Measurements from ENCODE around the gene HSPB8. TPM values are rescaled to one million over a fixed set of nuclear protein-coding genes. Genes with fewer than 3 reads are reported as not detected.

HSPB8 gene
- polyA plus RNA-seq, 2 of the 4 experiments (the other 2 are of a cell fraction), result 7.8 to 9.6 TPM

DNA sequence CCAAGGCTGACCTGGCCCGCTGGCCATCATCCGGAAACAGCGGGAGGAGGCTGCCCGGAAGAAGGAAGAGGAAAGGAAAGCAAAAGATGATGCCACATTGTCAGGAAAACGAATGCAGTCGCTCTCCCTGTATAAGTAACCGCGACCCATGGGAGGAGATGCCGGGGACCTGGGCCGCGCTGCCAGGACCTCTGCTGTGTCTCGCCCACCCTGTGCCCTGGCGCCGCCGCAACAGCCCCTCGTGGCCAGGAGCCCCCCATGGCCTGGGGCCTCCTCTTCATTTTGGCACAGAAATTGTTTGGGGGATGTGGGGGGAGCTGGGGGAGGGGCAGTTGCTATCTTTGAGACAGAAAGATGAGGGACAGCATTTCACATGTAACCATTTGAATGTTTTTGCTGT is 16.5 kb downstream of the HSPB8 start:
- H3K9me3 ChIP-seq, result no peaks in the 10 kb centered on the region
- TF ChIP-seq EP300 (IDR thresholded peaks at IDR 0.05) (no peak), HOXB13 (CRISPR knock-in tag; IDR thresholded peaks at IDR 0.05; ENCODE audit: low read depth) (no peak), HDAC2 (IDR thresholded peaks at IDR 0.05) (no peak), TFCP2L1 (CRISPR knock-in tag; IDR thresholded peaks at IDR 0.05) (no peak), GATA3 (IDR thresholded peaks at IDR 0.05; ENCODE audit: borderline replicate concordance) (no peak), RFX5 (IDR thresholded peaks at IDR 0.05) (no peak), HOXB5 (CRISPR knock-in tag; IDR thresholded peaks at IDR 0.05) (no peak), RCOR1 (IDR thresholded peaks at IDR 0.05; ENCODE audit: low read depth, low read length) (no peak), RARB (CRISPR knock-in tag; IDR thresholded peaks at IDR 0.05) (no peak), PHF8 (IDR thresholded peaks at IDR 0.05; ENCODE audit: borderline replicate concordance, low read depth) (no peak), ZNF302 (CRISPR knock-in tag; IDR thresholded peaks at IDR 0.05) (no peak), CEBPB (IDR thresholded peaks at IDR 0.05) (no peak), JUN (IDR thresholded peaks at IDR 0.05) (no peak), TP53 (CRISPR knock-in tag; IDR thresholded peaks at IDR 0.05) (no peak), BHLHE40 (IDR thresholded peaks at IDR 0.05; ENCODE audit: low read depth, low read length) (no peak), CBX8 (IDR thresholded peaks at IDR 0.05) (no peak), POLR2AphosphoS2 (conservative IDR thresholded peaks at IDR 0.05; ENCODE audit: low read length) (no peak)
- TF ChIP-seq, protein P1, sequence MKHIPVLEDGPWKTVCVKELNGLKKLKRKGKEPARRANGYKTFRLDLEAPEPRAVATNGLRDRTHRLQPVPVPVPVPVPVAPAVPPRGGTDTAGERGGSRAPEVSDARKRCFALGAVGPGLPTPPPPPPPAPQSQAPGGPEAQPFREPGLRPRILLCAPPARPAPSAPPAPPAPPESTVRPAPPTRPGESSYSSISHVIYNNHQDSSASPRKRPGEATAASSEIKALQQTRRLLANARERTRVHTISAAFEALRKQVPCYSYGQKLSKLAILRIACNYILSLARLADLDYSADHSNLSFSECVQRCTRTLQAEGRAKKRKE (CRISPR knock-in tag; IDR thresholded peaks at IDR 0.05; ENCODE audit: low read depth), result no peak
- TF ChIP-seq, protein P2, sequence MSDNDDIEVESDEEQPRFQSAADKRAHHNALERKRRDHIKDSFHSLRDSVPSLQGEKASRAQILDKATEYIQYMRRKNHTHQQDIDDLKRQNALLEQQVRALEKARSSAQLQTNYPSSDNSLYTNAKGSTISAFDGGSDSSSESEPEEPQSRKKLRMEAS (IDR thresholded peaks at IDR 0.05), result no peak
- TF ChIP-seq, protein P3, sequence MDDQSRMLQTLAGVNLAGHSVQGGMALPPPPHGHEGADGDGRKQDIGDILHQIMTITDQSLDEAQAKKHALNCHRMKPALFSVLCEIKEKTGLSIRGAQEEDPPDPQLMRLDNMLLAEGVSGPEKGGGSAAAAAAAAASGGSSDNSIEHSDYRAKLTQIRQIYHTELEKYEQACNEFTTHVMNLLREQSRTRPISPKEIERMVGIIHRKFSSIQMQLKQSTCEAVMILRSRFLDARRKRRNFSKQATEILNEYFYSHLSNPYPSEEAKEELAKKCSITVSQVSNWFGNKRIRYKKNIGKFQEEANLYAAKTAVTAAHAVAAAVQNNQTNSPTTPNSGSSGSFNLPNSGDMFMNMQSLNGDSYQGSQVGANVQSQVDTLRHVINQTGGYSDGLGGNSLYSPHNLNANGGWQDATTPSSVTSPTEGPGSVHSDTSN (IDR thresholded peaks at IDR 0.05), result no peak
- H3K4me2 ChIP-seq, result no peak overlapping the region
- POLR2A ChIA-PET, result no interaction called here
- FAIRE-seq, result no peak
- CTCF ChIA-PET, result interaction anchor here (0.6 to 1.6 kb wide), 4 partner anchors 10 to 98 kb away, joined by 3 to 4 read pairs (median 3); no protein-coding TSS in a partner anchor
- DNase-seq (ENCODE audit: low read depth in 1 of 2, low spot score in 1 of 2), result no peak
- WGBS (ENCODE audit: missing lambda C conversion rate), result 86% methylated on average over 16 of the region's 16 CpGs
- no peak for ATAC-seq
- no peaks in the 10 kb centered on the region for H3K4me1 ChIP-seq
- H3K4me3 ChIP-seq, result no peak overlapping the region
- no peak overlapping the region for H3K27ac ChIP-seq

DNA sequence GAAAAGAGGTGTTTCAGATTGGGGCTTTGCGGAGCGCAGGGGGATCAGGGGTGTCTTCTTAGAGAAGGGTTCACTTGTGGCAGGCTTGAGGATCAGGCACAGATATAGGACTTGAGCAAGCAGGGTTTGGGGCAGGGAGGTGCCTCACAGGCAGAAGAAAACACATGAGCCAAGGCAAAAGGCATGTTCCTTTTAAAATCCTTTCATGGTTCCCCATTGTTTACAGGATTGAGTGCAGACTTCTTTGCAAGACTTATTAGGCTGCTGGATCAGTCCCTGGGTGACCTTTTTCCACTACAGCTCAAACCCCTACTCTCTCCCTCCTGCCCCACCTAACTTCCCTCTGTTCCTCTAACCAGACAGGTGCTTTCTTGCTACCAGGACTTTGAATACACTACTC is 19.7 kb downstream of the HSPB8 start:
- Histone ChIP-seq H3K27ac (no peak overlapping the region), H3K9me3 (no peaks in the 10 kb centered on the region), H3K4me1 (no peaks in the 10 kb centered on the region), H3K4me2 (no peak overlapping the region), H3K4me3 (no peak overlapping the region)
- FAIRE-seq (no peak), ATAC-seq (no peak; a peak in 1 of 6 replicates), DNase-seq (ENCODE audit: low read depth in 1 of 2, low spot score in 1 of 2) (no peak)
- ChIA-PET POLR2A (no interaction called here), CTCF (no interaction called here)
- TF ChIP-seq HEYL (CRISPR knock-in tag; IDR thresholded peaks at IDR 0.05) (no peak), CBX2 (IDR thresholded peaks at IDR 0.05; ENCODE audit: borderline replicate concordance, low read depth) (no peak), HDAC2 (IDR thresholded peaks at IDR 0.05) (no peak), KDM5A (IDR thresholded peaks at IDR 0.05) (no peak), RFX5 (IDR thresholded peaks at IDR 0.05) (no peak), ZC3H11A (IDR thresholded peaks at IDR 0.05) (no peak), CEBPB (IDR thresholded peaks at IDR 0.05) (no peak), POLR2AphosphoS2 (conservative IDR thresholded peaks at IDR 0.05; ENCODE audit: low read length) (no peak), RCOR1 (IDR thresholded peaks at IDR 0.05; ENCODE audit: low read depth, low read length) (no peak), MAFK (IDR thresholded peaks at IDR 0.05; ENCODE audit: partially characterized antibody) (no peak), ZSCAN20 (CRISPR knock-in tag; IDR thresholded peaks at IDR 0.05) (no peak), PHF8 (IDR thresholded peaks at IDR 0.05; ENCODE audit: borderline replicate concordance, low read depth) (no peak), ZFP36 (IDR thresholded peaks at IDR 0.05; ENCODE audit: borderline replicate concordance, partially characterized antibody) (no peak), FOSB (CRISPR knock-in tag; IDR thresholded peaks at IDR 0.05) (no peak)
- TF ChIP-seq, protein P4, sequence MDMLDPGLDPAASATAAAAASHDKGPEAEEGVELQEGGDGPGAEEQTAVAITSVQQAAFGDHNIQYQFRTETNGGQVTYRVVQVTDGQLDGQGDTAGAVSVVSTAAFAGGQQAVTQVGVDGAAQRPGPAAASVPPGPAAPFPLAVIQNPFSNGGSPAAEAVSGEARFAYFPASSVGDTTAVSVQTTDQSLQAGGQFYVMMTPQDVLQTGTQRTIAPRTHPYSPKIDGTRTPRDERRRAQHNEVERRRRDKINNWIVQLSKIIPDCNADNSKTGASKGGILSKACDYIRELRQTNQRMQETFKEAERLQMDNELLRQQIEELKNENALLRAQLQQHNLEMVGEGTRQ (IDR thresholded peaks at IDR 0.05), result no peak
- TF ChIP-seq, protein P5, sequence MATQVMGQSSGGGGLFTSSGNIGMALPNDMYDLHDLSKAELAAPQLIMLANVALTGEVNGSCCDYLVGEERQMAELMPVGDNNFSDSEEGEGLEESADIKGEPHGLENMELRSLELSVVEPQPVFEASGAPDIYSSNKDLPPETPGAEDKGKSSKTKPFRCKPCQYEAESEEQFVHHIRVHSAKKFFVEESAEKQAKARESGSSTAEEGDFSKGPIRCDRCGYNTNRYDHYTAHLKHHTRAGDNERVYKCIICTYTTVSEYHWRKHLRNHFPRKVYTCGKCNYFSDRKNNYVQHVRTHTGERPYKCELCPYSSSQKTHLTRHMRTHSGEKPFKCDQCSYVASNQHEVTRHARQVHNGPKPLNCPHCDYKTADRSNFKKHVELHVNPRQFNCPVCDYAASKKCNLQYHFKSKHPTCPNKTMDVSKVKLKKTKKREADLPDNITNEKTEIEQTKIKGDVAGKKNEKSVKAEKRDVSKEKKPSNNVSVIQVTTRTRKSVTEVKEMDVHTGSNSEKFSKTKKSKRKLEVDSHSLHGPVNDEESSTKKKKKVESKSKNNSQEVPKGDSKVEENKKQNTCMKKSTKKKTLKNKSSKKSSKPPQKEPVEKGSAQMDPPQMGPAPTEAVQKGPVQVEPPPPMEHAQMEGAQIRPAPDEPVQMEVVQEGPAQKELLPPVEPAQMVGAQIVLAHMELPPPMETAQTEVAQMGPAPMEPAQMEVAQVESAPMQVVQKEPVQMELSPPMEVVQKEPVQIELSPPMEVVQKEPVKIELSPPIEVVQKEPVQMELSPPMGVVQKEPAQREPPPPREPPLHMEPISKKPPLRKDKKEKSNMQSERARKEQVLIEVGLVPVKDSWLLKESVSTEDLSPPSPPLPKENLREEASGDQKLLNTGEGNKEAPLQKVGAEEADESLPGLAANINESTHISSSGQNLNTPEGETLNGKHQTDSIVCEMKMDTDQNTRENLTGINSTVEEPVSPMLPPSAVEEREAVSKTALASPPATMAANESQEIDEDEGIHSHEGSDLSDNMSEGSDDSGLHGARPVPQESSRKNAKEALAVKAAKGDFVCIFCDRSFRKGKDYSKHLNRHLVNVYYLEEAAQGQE (IDR thresholded peaks at IDR 0.05), result no peak
- TF ChIP-seq, protein P6, sequence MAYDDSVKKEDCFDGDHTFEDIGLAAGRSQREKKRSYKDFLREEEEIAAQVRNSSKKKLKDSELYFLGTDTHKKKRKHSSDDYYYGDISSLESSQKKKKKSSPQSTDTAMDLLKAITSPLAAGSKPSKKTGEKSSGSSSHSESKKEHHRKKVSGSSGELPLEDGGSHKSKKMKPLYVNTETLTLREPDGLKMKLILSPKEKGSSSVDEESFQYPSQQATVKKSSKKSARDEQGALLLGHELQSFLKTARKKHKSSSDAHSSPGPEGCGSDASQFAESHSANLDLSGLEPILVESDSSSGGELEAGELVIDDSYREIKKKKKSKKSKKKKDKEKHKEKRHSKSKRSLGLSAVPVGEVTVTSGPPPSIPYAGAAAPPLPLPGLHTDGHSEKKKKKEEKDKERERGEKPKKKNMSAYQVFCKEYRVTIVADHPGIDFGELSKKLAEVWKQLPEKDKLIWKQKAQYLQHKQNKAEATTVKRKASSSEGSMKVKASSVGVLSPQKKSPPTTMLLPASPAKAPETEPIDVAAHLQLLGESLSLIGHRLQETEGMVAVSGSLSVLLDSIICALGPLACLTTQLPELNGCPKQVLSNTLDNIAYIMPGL (CRISPR knock-in tag; IDR thresholded peaks at IDR 0.05; ENCODE audit: borderline replicate concordance), result no peak
- 95% methylated on average over 2 of the region's 2 CpGs for WGBS (ENCODE audit: missing lambda C conversion rate)

Data from A549 (cell line).